HG02588 (cell line): ENCODE results near the gene RTN4RL2.

Experiments used
- ATAC-seq: cut with Tn5 transposase; IDR thresholded peaks from one replicate; pipeline ENCODE4 v1.9.1; 2021; ENCODE audit warnings: mild to moderate bottlenecking, moderate library complexity; ENCODE audit not compliant: unreplicated experiment

Gene RTN4RL2

DNA sequence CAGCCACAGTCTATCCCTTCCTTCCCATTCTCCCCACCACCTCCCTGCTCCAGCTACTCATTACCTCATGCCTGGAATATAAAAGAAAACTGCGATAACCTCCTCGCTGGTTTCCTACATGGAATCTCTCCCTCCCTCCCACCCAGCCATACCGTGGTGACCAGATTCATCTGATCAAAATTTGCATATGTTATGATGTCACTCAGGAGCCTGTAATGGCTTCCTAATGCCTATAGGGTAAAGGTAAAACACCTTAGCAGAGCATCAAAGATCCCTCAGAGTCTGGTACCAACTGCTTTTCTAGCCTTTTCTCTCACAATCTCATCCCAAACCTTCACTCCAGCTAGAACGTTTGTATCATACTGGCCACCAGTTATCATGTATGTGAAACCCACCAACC is 19.6 kb downstream of the RTN4RL2 start:
- no peak for ATAC-seq

DNA sequence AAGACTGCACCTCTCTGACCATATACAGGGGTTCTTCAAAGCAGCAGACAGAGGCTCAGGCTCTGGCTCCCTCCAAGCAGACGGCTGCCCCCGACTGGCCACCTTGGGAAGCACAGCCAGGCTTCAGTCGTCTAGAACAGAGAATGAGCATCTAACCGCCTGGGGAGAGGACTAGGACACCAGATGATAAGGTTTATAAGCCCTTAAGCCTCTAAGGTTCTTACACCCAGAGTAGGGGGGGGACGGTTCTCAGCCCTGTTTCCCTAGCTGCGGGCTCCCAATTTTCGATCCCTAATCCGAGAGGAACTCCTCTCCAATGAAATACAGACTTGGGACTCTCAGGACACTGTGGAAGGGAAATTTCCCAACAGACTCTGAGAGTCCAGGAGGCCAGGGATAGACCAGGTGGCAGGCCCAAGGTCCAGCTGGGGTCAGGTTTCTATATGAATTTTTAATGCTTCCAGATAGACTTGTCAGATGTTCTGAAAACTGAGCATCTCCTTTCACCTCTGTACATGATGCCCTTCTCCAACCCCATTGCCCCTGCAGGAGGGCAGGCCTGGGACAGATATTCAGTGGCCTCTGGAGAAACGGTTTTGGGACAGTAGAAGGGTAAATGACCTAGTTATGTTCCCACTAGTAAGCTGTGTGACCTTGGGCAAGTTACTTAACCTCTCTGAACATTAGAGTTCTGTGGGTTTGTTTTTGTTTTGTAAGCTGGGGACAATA is 20.2 kb downstream of the RTN4RL2 start:
- ATAC-seq, result no peak

DNA sequence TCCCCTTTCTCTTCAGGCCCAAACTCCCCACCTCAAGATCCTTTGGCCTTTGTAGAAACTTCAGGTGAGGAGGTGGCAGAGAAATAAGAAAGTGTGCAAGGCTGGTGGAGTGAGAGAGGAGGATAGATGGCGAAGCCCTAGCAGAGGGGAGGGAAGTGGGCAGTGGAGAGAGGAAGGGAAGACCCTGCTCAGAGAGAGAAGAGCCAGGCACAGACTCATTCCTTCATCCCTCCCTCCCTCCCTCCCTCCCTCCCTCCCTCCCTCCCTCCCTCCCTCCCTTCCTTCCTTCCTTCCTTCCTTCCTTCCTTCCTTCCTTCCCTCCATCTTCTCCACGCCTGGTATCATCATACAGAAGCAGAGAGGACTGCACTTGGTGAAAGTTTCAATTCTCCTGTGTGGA is 21.0 kb downstream of the RTN4RL2 start:
- no peak for ATAC-seq

DNA sequence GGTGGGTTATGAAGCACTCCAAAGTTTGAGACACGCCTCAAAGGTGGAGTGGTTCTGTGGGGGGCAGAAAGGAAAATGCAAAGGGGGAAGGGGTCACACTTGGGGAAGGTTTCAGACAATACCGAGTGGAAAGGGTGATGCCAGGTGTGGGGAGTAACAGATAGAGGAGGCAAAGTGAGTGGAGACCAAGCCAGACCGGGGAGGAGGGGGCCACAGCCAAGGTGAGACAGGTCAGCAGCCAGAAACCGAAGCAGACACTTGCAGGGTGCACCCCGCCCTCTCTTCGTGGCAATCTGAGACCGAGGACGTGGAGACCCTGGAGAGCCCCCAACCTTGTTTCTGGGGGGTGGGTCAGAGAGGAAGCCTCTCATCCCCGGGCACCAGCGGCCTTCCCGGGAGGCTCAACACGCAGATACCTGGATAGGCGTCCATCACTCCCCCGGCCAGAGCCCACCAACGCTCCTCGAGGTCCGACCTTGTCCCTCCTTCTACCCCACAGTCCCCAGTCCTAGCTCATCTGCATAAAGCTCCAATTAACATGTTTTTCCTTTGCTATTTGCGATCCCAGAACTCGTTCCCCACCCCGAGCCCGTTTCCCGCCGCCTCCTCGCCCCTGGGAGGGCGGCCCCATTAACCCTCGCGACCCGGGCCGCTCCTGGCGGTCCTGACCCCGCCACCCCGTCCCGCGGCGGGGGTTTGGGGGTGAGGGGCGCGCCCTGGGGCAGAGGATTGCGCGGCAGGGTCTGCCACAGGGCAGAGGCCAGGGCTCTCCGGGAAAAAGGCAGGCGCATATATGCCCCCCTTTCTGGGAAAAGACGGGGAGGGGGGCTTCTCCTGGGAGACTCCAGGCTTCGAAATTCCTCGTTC is 21.8 kb downstream of the RTN4RL2 start:
- no peak for ATAC-seq

DNA sequence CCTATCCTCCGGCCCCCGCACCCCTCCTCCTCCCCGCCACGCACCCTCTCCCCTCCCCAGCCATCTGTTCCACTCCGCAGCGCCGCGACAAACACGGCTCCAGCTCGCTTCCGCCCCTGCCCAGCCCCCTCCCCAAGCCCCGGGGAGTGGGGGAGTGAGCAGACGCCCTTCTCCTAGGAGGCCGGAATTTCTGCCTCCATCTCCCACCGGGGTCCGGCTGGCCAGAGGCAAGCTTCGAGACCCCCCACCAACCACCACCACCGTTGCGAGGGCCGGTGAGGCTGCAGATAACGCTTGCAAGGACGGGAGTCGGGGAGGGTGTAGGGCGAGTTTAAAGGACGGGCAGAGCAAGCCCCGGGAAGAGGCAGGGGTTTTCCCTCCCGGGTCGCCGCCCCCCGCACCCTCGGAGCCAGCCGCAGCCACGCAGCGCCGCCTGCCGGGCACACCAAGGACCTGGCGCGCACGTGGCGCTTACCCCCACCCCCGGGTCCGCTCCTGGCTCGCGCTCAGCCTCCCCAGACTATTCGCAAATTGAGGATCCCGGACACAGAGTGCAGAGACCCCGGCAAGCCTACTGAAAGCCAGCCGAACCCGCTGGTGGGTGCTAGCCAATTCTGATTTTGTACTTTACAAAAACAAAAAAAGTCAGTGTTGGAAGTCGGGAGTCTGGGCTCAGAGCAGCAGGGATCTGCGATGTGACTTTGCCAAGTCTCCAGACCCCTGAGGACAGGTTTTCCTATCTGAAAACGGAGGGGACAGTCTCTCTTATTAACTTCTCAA is 22.6 kb downstream of the RTN4RL2 start:
- ATAC-seq, result peak; percentile 34

DNA sequence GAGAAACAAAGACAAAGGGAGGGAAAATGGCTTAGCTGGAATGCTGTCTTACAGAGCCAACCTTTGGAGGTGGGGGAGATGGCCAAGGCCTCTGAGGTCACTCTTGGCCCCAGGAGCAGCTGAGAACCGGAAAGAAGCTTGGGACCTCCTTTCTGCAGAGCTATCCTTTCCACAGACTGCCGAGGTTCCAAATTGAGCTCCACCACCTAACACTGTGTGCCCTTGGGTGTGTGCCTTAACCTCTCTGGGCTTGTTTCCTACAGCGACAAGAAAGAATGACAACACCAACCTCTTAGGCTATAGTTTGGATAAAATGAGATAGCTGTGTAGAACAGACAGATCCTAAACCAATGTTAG is 23.2 kb downstream of the RTN4RL2 start:
- no peak for ATAC-seq

DNA sequence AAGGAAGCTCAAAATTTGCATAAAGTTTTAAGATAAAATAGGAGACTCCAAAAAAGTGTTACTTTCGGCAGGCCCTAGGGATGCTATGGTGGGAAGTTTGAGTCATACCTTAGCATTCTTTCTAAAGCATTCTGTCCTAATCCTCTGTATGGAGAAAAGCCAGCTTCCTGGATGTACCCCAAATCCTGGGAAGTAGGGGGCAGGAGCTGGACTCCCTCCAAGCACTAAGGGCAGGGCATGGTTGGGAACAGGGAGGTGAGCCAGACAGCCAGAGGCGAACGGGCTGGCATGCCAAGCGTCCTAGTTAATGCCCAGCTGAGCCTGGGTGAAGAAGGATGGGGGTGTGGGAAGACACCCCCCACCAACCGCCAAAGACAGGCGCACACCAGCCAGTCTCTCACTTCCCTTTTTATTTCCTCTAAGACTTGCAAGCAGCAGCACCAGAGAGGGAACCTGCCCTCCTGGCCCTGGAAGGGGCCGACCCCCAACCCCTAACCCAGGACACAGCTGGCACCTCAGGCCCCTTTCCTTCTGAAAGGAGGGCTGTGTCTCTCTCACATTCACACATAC is 23.9 kb downstream of the RTN4RL2 start:
- peak; percentile 56 for ATAC-seq

DNA sequence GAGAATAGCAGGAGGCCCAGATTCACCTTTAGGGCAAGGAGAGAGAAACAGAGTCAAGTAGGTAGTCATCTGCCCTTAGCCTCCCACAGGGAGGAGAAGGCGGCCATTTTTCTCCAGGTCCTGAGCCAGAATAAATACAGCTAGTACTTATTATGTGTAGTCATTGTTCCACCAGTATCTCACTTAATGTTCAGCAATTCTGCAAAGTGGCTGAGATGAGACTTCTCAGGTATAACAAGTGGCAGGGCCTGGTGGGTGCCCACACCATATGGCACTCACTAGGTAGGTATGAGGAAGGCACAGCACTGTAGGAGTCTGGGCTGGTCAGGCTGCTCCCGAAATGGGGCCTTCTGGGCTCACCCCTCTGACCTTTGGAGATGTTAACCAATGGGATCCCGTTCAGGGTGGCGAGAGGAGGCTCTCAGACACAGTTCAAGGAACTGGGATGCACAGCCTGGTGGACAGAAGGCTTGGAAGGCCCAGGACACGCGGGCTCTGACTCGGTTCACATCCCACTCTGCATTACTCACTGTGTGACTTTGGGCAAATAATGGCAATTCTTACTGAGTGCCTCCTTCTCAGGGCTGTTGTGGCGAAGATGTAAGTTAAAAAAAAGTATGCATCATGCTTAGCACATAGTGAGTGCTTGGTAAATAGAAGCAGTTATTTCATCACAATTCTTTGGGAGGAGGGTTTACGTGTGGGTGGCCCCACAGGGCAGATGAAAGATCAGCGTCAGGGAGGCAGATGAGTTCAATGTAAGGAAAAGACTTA is 25.1 kb downstream of the RTN4RL2 start:
- ATAC-seq, result no peak

DNA sequence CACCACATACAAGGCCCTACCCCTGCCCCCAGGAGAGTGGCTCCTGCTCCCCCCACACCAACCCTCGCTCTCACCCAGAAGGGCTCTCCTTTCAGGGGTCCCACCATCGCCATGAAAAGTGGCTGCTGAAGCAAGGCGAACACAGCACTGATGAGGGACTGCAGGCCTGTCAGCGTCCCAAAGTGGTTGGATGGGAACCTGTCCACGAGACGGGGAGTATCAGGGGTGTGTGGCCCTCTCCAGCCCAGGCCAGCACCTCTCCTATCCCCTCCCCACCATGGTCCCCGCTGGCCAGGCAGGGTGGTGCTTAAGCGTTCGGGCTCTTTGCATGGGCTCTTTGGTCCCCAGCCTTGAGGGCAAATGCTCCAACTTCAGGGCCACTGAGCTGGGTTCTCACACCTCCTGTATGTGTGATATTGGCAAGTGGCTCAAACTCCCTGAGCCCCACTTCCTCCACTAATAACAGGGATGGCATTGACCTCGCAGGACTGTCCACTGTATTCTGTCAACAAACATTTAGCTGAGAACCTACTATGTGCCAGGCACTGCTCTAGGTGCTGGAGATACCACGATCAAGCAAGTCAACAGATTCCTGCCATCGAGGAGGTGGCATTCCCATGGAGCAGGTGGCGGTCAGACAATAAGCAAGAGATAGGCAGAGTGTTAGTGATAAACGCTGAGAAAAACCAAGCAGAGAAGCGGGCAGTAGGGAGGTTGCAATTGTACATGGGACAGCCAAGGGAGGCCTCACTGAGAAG is 26.9 kb downstream of the RTN4RL2 start:
- ATAC-seq, result no peak

DNA sequence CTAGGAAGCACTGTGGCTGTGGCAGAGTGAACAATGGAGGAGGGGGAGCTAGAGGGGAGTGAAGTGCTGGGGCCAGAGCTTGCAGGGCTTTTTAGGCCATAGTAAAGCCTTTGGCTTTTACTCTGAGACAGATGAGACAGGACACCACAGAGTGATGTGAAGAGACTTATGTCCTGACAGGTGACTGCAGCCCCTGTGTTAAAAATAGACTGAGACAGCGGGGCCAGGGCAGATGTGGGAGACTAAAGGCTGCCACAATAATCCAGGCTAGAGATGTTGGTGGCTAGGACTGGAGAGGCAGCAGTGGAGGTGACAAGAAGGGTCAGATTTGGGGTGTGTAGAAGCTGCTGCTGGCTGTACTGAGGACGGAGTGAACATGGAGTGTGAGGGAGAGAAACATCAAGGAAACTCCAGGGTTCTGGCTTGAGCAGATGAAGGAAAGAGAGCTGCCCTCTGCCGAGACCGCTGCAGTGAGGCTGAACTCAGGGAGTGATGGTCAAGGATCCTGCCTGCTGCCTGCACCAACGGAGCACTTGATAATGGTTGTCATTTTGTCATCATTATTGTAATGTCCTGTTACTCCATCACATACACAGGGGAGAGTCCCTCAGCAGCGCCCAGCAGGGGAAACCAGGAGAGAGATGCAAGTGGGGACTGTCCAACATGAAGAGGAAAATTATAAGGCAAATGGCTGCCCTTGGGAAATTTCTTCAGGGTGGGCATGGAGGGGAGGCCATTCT is 27.8 kb downstream of the RTN4RL2 start:
- ATAC-seq, result no peak

DNA sequence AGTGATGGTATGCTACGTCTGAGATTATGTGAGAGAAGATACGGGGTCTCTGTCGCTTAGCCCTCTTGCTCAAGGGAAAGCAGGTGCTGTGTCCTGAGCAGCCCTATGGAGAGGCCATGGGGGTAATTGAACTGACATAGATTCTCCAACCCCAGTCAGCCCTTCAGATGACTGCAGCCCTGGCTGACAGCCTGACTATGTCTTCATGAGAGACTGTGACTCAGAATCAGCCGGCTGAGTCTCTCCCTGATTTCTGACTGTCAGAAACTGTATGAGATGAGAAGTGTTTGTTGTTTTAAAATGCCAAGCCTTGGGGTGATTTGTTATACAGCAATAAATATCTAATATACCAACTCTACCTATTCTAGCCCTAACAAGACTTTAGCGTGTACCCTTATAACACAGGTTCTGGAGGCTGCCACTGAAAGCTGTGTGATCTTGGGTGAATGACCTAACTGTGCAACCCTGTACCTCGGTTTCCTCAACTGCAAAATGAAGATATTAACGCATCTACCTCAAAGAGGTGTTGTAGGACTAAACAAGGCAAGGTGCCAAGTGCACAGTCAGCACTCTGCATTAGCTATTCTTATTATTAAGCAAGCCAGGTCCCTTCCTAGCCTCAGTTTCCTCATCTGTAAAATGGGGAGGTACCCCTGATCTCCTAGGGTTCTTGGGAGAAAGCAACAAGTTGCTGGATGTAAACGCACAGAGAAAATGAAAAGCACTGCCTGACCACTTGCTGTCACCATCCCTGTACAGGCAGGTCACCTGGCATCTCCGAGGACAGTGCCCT is 30.3 kb downstream of the RTN4RL2 start:
- ATAC-seq, result no peak

DNA sequence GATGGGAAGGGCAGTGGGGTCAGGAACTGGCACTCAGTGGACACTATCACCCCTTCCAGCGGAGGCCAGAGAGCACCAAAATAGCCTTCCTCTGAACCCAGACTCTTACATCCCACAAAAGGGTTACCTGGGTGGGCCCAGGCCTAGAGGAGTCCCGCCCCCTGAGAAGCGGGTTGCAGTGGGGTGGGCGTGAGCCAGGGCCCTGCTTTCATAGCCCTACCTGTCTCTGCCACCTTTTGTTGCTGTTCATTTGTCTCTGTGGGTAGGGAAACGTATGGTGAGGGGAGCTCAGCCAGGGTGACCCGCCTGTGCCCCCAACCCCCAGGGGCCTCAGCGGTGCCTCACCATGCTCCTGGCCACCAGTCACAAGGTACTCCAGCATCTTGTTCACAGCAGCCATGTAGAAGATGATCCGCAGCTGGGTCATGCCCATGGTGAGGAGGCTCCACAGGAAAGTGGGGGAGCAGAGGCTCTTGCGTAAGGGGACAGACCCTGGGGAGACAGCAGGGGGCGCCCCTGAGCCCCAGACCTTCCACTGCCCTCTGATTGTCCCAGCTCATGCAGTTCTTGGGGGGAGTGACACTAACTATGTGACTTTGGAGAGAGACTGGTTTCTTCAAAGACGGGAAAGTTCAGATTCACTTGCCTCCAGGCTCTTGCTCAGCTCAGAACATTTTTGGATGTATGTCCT is 31.2 kb downstream of the RTN4RL2 start:
- no peak for ATAC-seq

DNA sequence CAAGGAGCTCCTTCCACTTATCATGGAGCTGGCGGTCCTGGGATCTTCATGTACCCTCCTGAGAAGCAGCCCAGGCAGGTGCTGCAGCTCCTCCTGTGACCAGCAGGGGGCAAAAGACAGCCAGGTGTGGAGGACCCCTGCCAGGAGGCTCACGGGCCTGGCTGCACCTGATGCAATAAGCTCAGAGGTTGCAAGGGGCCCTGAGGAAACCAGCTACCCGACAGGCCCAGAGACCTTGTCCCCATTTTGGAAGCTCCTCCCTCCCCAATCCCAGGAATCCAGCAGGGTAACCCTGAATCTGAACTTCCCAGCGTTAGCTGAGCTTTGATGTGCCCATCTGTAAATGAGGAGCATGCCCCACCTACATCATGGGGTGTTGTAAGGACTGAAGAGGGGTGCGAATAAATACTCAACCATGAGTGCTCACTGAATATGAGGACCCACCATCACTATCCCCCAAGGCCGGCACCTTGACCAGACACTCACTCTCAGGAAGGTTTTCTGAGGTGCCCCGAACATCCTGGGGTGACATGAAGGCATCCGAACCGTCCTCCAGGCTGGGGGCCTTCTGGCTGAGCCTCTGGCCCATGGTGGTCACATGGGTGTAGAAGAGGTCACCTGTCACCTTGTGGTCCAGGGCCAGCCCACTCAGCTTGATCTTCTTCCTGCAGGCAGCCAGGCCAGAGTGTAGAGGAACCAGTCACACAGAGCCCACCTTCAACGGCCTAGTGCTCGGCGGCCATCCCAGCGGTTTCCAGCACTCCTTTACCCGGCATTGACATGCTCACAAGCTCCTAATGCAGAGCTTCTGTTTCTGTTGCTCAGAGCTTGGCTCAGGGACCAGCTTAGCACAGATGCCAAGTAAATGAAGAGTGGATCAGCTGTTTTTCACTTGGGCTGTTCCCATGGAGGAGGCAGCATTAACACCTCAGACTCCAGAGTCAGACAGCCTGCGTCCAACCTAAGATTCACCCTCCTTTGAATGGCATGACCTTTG is 33.5 kb downstream of the RTN4RL2 start:
- ATAC-seq, result peak; percentile 66

DNA sequence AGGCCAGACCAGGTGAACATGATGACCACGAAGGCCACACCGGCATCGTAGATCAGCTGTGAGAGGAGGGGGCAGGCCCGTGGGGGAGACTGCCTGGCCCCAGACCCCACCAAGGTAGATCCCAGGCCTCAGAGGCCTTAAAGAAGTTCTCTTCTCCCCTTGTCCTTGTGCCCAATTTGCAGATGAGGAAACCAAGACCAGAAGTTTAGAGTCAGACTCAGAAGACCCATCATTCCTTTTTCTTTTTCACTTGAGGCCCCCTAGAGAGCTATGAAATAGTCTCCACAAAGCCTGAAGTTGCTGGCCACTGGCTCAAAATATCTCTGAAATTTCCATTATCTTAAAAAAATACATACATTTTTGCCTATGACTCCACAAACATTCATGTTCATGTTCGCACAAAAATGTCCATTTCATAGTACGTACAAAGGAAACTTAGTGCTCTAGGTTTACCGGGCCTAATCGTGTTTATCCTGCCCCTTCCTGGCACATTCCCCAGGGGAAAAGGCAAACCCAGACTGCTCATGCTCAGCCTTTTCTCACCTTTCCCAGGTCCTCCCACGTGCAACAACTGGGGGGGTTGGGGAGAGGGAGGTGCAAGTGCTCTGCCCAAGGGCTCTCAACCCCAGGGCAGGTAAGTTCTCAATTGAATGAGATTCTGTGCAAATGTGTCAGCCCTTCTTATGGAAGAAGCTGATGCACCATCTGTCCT is 35.9 kb downstream of the RTN4RL2 start:
- no peak for ATAC-seq

DNA sequence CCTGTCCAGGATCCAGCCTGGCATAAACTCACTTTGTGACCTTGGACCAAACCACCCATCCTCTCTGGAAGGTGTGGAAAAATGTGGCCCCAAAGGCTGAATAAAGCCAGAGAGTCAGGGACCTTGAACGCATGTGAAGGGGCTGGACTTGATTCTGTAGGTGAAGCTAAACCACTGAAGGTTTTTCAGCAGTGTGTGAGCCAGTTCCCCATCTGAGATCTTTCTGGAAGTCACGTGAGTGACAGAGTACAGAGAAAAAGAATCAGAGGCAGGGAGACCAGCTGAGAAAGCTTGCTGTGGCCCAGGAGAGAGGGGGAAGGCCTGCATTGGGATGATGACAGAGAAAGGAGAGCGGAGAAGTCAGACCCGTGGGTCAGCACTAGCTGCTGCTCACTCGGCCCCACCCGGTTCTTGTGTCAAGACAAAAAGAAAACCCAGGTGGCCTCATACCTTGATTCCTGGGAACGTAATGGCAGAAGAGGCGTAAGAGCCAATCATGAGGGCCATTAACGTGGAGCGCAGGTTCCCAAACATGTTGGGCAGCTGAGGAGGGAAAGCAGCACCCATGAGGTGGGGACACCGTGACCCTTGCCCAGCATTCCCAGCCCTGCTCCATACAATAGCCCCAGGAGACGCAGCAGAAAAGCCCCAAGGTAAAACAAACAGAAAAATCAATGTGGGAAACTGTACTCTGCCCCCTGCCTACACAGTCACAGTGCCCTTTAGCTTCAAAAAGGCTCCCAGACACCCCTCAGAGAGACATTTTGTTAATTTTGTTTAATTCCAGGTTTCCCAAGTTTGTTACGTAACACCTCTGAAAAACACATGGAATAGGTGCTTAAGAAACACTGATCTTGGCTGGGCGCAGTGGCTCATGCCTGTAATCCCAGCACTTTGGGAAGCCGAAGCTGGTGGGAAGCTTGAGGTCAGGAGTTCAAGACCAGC is 37.2 kb downstream of the RTN4RL2 start:
- ATAC-seq, result no peak
